Activated CD8-positive, alpha-beta memory T cell treated with anti-CD3 and anti-CD28 coated beads, Interleukin-2, amount 10 ng/mL, durations not matched to agents 7 days and 5 days (primary cell): ENCODE measurements around the gene CALHM3. TPM values are rescaled to one million over a fixed set of nuclear protein-coding genes. Genes with fewer than 3 reads are reported as not detected.

Experiments used
- ATAC-seq: fragments of 150-1000 bp; cut with Tn5 transposase; one replicate; pipeline ENCODE4 v1.10.0; 2021; ENCODE audit warnings: moderate library complexity
- CTCF ChIA-PET: fragments of 350-600 bp; sonication (Branson Sonifier 250); formaldehyde crosslinking; loops from one replicate; lab custom pipeline; 2021; ENCODE audit warnings: antibody characterized with exemption; lab: Charles Lee
- DNase-seq: peaks from one replicate; pipeline ENCODE4 v3.0.0-alpha.2; 2020
- H3K27ac Mint-ChIP-seq: one replicate; pipeline ENCODE4 v1.8.0; 2021; ENCODE audit warnings: mild to moderate bottlenecking, mixed read lengths
- H3K27me3 Mint-ChIP-seq: one replicate; pipeline ENCODE4 v1.8.0; 2021; ENCODE audit warnings: mixed read lengths
- H3K36me3 Mint-ChIP-seq: one replicate; pipeline ENCODE4 v1.8.0; 2021; ENCODE audit warnings: mild to moderate bottlenecking, mixed read lengths
- H3K4me1 Mint-ChIP-seq: one replicate; pipeline ENCODE4 v1.8.0; 2021; ENCODE audit warnings: mixed read lengths
- H3K4me3 Mint-ChIP-seq: one replicate; pipeline ENCODE4 v1.8.0; 2021; ENCODE audit warnings: mild to moderate bottlenecking, moderate library complexity, mixed read lengths
- H3K9me3 Mint-ChIP-seq: one replicate; pipeline ENCODE4 v1.8.0; 2022; ENCODE audit warnings: low read depth, mixed read lengths
- total RNA-seq, 2 experiments: library from RNA; stranded (reverse); gene quantifications; one replicate each; pipeline ENCODE4 v1.2.3, GENCODE V29; 2021

Gene CALHM3
- total RNA-seq, 2 experiments from 2014 or later, result not detected

DNA sequence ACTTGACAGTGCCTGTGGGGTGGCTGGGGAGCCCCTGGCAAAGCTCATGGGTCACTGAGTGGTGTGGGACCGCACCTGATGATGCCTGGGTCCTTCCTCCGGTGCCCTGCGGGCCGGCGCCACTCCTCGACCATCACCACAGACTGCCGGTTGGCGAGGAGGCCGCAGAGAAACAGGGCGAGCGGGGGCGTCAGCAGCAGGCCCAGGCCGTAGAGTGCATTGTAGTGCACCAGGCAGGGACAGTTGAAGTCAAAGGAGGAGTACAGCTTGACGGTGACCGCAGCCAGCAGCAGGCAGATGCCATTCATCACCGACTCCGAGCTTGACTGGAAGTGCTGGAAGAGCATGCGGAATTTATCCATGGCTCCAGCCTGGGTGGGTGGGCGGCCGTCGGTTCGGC lies 369 bp downstream of the CALHM3 start:
- Mint-ChIP-seq H3K9me3 (no peaks in the 10 kb centered on the region), H3K27me3 (no peaks in the 10 kb centered on the region), H3K36me3 (no peaks in the 10 kb centered on the region), H3K27ac (no peak overlapping the region), H3K4me1 (peaks cover 26% of the 10 kb centered on the region), H3K4me3 (no peak overlapping the region)
- no peak for ATAC-seq
- CTCF ChIA-PET, result interaction anchor here (0.8 to 5.7 kb wide), 3 partner anchors 27 to 62 kb away, joined by 3 to 60 read pairs (median 54); partner anchors contain the start of gene CALHM2
- no peak for DNase-seq

DNA sequence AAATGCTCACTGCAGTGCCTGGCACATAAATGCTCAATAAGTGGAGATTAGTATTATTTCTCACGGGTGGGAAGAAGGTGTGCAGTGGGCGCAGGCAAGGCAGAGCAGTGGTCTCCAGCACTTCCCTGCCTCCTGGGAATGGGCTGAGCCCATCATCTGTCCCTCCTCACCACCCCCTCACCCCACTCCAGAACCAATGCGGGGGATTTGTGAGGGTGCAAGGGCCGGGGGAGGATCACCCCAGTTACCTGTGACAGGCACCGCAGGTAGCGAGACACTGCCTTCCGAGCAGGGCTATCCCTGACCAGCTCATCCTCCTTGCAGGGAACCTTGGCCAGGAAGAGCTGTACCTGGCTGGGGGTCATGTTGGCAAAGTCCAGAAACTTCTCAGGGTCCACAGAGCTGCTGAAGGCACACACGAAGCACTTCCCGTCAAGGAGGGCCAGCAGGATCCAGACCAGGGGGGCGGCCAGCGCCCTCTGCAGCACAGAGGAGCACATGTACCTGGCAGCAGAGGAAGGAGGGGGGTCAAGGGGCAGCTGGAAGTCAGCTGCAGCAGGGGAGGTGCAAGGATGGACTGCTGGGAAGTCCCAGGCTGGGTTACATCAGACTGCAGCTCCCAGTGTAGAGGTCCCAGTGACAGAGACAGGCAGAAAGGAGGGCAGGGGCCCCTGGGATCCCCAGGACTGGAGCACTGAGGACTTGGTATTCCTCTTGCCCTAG lies 2.8 kb downstream of the CALHM3 start:
- no peaks in the 10 kb centered on the region for H3K27me3 Mint-ChIP-seq
- no peak overlapping the region for H3K4me3 Mint-ChIP-seq
- CTCF ChIA-PET, result interaction anchor here (0.5 to 5.7 kb wide), 14 partner anchors 8 to 190 kb away, joined by 3 to 60 read pairs (median 6); partner anchors contain the start of genes ATP5MK, CALHM1, CALHM2 and NEURL1
- no peaks in the 10 kb centered on the region for H3K36me3 Mint-ChIP-seq
- DNase-seq (peak; percentile 58), ATAC-seq (peak; percentile 40)
- no peaks in the 10 kb centered on the region for H3K9me3 Mint-ChIP-seq
- peaks cover 38% of the 10 kb centered on the region for H3K4me1 Mint-ChIP-seq
- H3K27ac Mint-ChIP-seq, result peak overlapping the region; percentile 14

DNA sequence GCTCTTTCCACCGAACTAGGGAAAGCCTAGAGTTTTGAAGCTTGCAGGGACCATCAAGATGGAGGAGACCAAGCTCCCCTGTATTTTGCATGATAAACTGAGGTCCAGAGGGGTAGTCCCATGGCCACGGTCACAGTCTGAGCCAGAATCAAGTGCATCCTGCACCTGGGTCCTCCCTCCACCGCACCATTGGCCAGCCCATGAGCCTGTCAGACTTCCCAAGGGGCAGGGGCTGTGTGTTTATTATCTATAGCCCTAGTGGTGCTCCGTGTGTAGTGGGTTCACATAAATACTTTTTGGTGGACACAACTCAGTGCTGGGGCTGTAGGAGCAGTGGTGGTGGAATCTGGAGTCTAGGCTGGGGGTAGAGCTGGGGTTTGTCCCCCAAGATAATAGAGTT lies 3.6 kb downstream of the CALHM3 start:
- CTCF ChIA-PET, result interaction anchor here (0.8 to 5.7 kb wide), 8 partner anchors 9 to 83 kb away, joined by 3 to 60 read pairs (median 14); partner anchors contain the start of genes CALHM1 and CALHM2
- Mint-ChIP-seq H3K4me1 (peaks cover 43% of the 10 kb centered on the region), H3K27ac (no peak overlapping the region), H3K27me3 (no peaks in the 10 kb centered on the region), H3K36me3 (peaks cover 2% of the 10 kb centered on the region), H3K4me3 (no peak overlapping the region), H3K9me3 (no peaks in the 10 kb centered on the region)
- ATAC-seq (no peak), DNase-seq (no peak)

DNA sequence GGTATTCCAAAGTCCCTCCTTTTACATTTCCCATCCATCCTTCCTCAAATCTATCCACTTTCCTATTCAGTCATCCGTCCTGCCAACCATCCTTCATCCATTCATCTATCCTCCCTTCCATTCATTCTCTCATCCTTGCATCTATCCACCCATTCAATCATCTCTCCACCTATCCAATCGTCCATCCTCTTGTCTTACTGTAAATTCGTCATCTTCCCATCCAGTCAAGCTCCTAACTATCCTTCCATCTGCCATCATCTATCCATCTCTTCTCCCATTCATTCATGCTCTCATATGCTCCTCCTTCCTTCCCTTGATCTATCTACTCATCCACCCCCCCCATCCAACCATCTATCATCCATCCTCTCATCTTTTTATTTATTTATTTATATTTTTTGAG lies 5.0 kb downstream of the CALHM3 start:
- CTCF ChIA-PET, result interaction anchor here (1.4 to 5.7 kb wide), 5 partner anchors 9 to 81 kb away, joined by 3 to 60 read pairs (median 29); partner anchors contain the start of gene CALHM2
- H3K27me3 Mint-ChIP-seq, result no peaks in the 10 kb centered on the region
- ATAC-seq, result no peak
- peaks cover 53% of the 10 kb centered on the region for H3K4me1 Mint-ChIP-seq
- no peak overlapping the region for H3K4me3 Mint-ChIP-seq
- H3K27ac Mint-ChIP-seq, result peak overlapping the region; percentile 2
- no peaks in the 10 kb centered on the region for H3K9me3 Mint-ChIP-seq
- no peak for DNase-seq
- H3K36me3 Mint-ChIP-seq, result peaks cover 8% of the 10 kb centered on the region

DNA sequence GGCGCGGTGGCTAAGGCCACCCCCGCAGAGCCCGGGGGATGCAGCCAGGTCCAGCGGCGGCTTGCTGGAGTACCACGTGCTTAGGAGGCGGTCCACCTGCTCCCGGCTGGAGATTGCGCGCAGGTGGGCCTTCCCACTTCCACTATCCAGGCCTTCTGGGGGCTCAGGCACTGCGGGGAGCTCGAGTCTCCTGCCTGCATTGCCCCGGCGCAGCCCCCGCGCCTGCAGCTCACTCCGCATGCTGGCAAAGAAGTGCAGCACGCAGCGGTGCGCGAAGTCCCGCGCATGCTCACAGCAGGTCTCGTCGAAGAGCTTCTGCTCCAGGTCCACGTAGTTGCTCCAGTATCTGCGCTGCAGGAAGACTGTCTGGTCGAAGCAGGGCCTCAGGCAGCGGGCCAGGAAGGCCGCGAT lies 5.8 kb downstream of the CALHM3 start:
- Mint-ChIP-seq H3K36me3 (peaks cover 8% of the 10 kb centered on the region), H3K9me3 (no peaks in the 10 kb centered on the region), H3K4me3 (no peak overlapping the region), H3K27me3 (no peaks in the 10 kb centered on the region), H3K27ac (no peak overlapping the region), H3K4me1 (peaks cover 54% of the 10 kb centered on the region)
- CTCF ChIA-PET, result interaction anchor here (0.6 to 5.4 kb wide), 6 partner anchors 8 to 57 kb away, joined by 3 to 40 read pairs (median 16); partner anchors contain the start of genes CALHM1 and CALHM2
- ATAC-seq (no peak), DNase-seq (no peak)

DNA sequence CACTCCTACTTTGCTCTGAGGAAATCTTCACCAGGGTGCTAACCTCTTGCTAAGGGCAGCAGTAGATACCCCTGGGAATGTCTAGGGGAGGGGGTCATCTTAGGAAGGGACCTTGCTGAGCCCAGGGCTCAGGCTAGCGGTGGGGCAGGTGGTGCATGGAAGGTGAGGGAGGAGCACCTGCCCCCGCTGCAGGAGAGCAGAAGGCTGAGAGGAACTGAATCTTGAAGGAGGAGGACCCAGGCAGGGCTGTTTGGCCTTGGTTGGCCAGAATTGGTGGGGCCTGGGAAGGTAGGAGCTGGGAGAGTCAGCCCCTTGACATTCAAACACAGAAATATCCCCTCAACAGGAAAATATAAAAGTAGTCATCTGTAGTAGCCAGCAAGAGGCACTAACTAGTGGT lies 7.0 kb downstream of the CALHM3 start:
- CTCF ChIA-PET, result interaction anchor here (1.1 to 5.4 kb wide), 10 partner anchors 9 to 56 kb away, joined by 3 to 40 read pairs (median 6); partner anchors contain the start of genes CALHM1 and CALHM2
- no peaks in the 10 kb centered on the region for H3K9me3 Mint-ChIP-seq
- peaks cover 63% of the 10 kb centered on the region for H3K4me1 Mint-ChIP-seq

DNA sequence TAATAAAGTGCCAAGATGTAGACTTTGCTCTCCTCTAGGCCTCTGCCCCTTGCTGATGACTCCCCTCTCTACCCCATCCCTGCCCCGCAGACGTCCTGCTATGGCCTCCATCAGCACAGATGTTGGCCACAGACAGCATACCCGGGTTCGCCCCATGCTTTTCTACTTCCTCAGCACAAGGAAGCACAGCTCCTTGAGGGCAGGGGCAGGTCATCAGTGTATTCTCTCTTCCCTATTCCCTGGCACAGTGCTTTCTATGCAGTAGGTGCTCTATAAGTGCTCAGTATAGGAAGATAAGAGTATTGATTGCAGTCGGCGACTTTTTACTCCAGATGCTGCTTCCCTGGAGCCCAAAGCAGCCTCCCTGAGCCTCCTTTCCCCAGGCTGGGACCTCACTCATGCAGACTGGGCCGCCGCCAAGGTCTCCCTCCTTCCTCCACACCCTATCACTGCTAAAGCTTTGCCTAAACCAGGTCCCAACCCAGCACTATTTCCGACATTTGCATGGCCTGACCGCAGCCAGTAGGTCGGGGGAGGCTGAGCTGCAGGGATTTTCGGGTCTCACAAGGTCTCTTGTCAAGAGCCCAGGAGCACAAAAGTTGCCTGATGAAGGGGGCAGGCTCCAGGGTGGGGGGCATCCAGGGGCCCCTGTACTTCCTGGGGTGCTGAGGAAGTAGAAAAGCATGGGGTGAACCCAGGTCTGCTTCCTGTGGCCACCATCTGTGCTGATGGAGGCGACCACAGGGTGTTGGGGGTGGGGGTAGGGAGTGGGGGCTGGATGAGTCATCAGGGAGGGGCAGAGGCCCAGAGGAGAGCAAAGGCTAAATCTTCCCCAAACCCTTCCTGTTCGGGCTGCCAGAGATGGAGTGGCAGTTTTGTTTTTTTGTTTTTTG lies 8.0 kb downstream of the CALHM3 start:
- Mint-ChIP-seq H3K4me3 (peak overlapping the region; percentile 68), H3K9me3 (no peaks in the 10 kb centered on the region), H3K27me3 (no peaks in the 10 kb centered on the region), H3K36me3 (peaks cover 9% of the 10 kb centered on the region), H3K4me1 (peaks cover 65% of the 10 kb centered on the region), H3K27ac (peak overlapping the region; percentile 97)
- CTCF ChIA-PET, result interaction anchor here (1.3 to 5.4 kb wide), 6 partner anchors 10 to 22 kb away, joined by 3 to 40 read pairs (median 8); partner anchors contain the start of genes CALHM1 and CALHM2
- ATAC-seq (peak; percentile 88), DNase-seq (peak; percentile 97)

More for the DNA sequence above, 7.0 kb downstream of the CALHM3 start:
- Mint-ChIP-seq H3K36me3 (peaks cover 9% of the 10 kb centered on the region), H3K27ac (peak overlapping the region; percentile 97), H3K4me3 (peak overlapping the region; percentile 68), H3K27me3 (no peaks in the 10 kb centered on the region)
- ATAC-seq (peak; percentile 5), DNase-seq (no peak)

DNA sequence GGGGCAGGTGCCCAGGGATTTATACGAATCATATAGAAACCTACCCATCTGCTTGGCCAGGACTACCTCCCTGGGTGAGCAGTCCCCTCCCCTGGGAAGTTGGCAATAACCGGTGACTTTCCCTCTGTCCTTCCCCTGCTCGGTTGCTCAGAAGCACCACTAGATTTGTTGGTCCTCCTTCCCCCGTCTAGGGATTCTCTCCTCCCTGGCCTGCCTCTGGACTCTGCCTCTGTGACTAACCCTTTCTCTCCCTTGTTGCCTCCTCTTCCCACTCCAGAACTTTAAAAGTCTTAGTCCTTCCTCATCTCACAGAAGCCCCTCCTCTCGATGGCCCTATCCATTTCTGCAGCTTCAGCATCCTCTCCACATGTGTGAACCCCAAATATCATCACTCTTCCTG lies 9.8 kb downstream of the CALHM3 start:
- no peaks in the 10 kb centered on the region for H3K9me3 Mint-ChIP-seq
- ATAC-seq (no peak), DNase-seq (no peak)
- H3K4me1 Mint-ChIP-seq, result peaks cover 66% of the 10 kb centered on the region
- H3K4me3 Mint-ChIP-seq, result no peak overlapping the region
- no peaks in the 10 kb centered on the region for H3K27me3 Mint-ChIP-seq
- peaks cover 9% of the 10 kb centered on the region for H3K36me3 Mint-ChIP-seq
- CTCF ChIA-PET, result interaction anchor here (0.7 to 5.4 kb wide), 6 partner anchors 12 to 50 kb away, joined by 3 to 40 read pairs (median 4); partner anchors contain the start of gene CALHM2
- peak overlapping the region; percentile 97 for H3K27ac Mint-ChIP-seq

DNA sequence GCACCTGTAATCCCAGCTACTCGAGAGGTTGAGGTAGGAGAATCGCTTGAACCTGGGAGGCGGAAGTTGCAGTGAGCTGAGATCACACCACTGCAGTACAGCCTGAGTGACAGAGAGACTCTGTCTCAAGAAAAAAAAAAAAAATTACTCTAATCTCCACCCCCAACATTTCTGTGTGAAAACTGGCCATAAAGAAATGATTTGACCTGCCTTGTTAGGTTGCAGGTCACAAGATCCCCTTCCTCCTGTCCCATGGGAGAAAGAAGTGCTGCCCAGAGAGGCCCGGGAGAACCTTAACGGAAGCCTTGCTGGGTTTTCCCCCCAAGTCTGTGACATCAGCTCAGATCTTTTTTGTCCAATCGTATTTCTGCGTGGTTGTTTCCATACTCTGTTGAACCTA lies 11.6 kb downstream of the CALHM3 start:
- no peaks in the 10 kb centered on the region for H3K27me3 Mint-ChIP-seq
- H3K4me3 Mint-ChIP-seq, result no peak overlapping the region
- no peak for DNase-seq
- H3K36me3 Mint-ChIP-seq, result peaks cover 9% of the 10 kb centered on the region
- H3K27ac Mint-ChIP-seq, result peak overlapping the region; percentile 60
- H3K4me1 Mint-ChIP-seq, result peaks cover 57% of the 10 kb centered on the region
- CTCF ChIA-PET, result interaction anchor here (0.8 to 1.0 kb wide), 3 partner anchors 14 to 19 kb away, joined by 3 to 5 read pairs (median 3); partner anchors contain the start of gene CALHM2
- no peak for ATAC-seq
- H3K9me3 Mint-ChIP-seq, result no peaks in the 10 kb centered on the region

DNA sequence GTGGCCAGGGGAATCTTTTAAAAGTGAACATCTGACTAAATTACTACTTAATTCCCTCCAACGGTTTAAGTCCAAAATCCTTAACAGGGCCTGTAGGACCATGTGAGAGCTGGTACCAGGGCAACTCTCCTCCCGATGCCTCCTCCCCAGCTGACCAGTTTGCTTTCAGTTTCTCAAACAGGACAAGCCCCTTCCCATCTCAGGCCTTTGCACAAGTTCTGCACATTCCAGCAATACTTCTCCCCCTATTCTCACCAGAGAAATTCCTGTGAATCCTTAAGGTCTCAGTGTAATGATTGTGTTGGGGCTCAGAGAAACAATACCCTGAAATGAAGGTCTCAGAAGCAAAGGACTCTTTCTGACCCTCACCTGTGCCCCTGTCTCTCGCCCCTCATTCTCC lies 12.3 kb downstream of the CALHM3 start:
- DNase-seq (no peak), ATAC-seq (no peak)
- peaks cover 9% of the 10 kb centered on the region for H3K36me3 Mint-ChIP-seq
- no peaks in the 10 kb centered on the region for H3K27me3 Mint-ChIP-seq
- H3K4me1 Mint-ChIP-seq, result peaks cover 50% of the 10 kb centered on the region
- no peak overlapping the region for H3K4me3 Mint-ChIP-seq
- peak overlapping the region; percentile 20 for H3K27ac Mint-ChIP-seq
- CTCF ChIA-PET, result interaction anchor here (1.0 to 2.4 kb wide), 5 partner anchors 9 to 40 kb away, joined by 3 to 14 read pairs (median 4); partner anchors contain the start of gene CALHM2
- no peaks in the 10 kb centered on the region for H3K9me3 Mint-ChIP-seq

DNA sequence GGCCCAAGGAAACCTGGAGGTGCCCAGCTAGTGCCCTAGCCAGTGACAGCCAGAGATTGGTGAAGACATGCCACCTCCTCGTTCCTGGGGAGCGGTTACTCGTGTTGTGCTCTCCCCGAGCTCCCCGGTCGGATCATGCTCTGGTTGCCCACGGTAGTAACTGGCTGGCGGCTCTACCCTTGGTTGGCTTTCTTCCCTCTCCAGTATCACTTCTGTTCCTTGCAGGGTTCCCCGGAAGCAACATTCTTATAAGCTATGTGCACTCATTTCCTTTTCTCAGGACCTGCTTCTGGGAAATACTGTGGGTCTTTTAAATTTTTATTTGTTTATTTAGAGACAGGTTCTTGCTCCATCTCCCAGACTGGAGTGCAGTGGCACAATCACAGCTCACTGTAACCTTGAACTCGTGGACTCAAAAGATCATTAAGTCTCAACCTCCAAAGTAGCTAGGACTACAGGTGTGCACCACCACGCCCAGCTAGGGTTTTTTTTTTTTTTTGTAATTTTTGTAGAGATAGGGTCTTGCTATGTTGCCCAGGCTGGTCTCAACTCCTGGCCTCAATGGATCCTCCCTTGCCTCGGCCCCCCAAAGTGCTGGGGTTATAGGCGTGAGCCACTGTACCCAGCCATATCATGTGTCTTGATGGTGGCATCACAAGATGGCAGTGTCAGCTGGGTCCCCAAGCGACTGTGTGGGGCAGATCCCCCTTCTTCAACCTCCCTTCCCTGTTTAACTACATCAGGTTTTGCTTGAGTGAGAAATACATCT lies 13.4 kb downstream of the CALHM3 start:
- H3K4me1 Mint-ChIP-seq, result peaks cover 41% of the 10 kb centered on the region
- peaks cover 9% of the 10 kb centered on the region for H3K36me3 Mint-ChIP-seq
- ATAC-seq (no peak), DNase-seq (no peak)
- no peak overlapping the region for H3K27ac Mint-ChIP-seq
- H3K27me3 Mint-ChIP-seq, result no peaks in the 10 kb centered on the region
- H3K4me3 Mint-ChIP-seq, result no peak overlapping the region
- CTCF ChIA-PET, result interaction anchor here (0.6 to 2.4 kb wide), 10 partner anchors 10 to 65 kb away, joined by 3 to 14 read pairs (median 4); no protein-coding TSS in a partner anchor
- H3K9me3 Mint-ChIP-seq, result no peaks in the 10 kb centered on the region

DNA sequence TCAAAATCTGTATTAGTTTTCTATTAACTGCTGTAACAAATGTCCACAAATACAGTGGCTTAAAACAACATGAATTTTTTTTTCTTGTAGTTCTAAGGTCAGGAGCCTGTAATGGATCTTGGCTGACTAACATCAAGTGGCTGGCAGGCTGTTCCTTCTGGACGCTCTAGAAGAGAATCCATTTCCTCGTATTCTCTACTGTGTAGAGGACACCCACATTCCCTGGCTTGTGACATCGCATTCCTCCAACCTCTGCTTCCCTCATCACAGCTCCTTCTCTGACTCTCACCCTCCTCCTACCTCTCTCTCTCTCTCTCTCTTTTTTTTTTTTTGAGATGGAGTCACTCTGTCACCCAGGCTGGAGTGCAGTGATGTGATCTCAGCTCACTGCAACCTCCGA lies 15.5 kb downstream of the CALHM3 start:
- H3K9me3 Mint-ChIP-seq, result no peaks in the 10 kb centered on the region
- no peaks in the 10 kb centered on the region for H3K27me3 Mint-ChIP-seq
- no peak overlapping the region for H3K4me3 Mint-ChIP-seq
- H3K4me1 Mint-ChIP-seq, result peaks cover 41% of the 10 kb centered on the region
- CTCF ChIA-PET, result interaction anchor here (0.9 to 3.8 kb wide), 2 partner anchors 13 to 18 kb away, joined by 3 to 14 read pairs; no protein-coding TSS in a partner anchor
- H3K36me3 Mint-ChIP-seq, result peaks cover 1% of the 10 kb centered on the region
- DNase-seq (no peak), ATAC-seq (no peak)
- no peak overlapping the region for H3K27ac Mint-ChIP-seq
